NOMO-1 (cell line): ENCODE measurements around the gene HEXB.
"Not testable (repeated sequence)": the region's sequence is repeated elsewhere in the genome, so short reads cannot be mapped to it uniquely, and the experiment has no call there.

ENCODE experiments used
- DNase-seq, 2 experiments: peaks; one replicate each; lab custom pipeline; 2025; ENCODE audit not compliant: unreplicated experiment in 2 of 2; lab: John Stamatoyannopoulos, UW

HEXB gene

GRCh38 chr5:74725331-74725730 is 40.3 kb downstream of the HEXB start:
- DNase-seq: no peak

GRCh38 chr5:74736759-74737158 is 51.7 kb downstream of the HEXB start:
- DNase-seq: no peak

- DNase-seq: no peak
These were observed 53.4 kb downstream of the HEXB start for GRCh38 chr5:74738406-74738805.

GRCh38 chr5:74748742-74749141 is 63.7 kb downstream of the HEXB start:
- DNase-seq: not testable (repeated sequence)

GRCh38 chr5:74761241-74761640 is 76.2 kb downstream of the HEXB start:
- no peak for DNase-seq

GRCh38 chr5:74762599-74762998 is 77.6 kb downstream of the HEXB start:
- no peak for DNase-seq

DNA sequence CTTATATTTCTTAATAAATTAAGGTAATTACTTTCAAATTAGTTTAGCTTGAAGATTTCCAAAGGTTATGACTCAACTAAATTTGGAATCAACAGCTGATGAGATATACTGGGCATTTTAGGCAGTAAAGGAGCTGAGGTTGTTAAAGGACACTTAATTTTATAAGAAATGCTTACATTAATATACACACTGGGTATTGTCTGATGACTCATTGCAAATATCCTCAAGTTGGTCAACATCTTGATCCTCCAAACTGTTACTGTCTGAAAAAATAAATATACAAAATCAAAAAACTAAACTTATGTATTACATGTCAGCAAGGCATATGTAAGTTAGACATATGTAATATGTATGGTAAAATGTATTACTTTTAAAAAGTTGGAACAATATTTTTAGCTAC is 78.5 kb downstream of the HEXB start:
- no peak for DNase-seq

DNA sequence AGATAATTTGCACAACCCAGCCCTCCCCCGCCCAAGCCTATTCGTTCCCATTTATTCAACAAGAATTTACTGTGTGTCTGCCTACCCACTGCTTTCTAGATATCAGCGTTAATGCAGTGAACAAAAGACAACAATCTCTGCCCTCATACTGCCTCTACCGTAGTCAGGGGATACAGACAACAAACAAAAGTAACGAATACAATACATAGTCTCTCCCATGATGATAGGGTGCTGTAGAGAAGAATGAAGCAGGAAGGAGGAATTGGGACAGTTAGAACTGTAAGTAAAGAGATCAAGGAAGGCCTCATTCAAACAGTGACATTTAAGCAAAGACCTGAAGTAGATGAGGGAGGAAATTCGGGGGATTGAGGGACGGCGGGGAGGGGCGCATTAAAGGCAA is 80.2 kb downstream of the HEXB start:
- DNase-seq: no peak

DNA sequence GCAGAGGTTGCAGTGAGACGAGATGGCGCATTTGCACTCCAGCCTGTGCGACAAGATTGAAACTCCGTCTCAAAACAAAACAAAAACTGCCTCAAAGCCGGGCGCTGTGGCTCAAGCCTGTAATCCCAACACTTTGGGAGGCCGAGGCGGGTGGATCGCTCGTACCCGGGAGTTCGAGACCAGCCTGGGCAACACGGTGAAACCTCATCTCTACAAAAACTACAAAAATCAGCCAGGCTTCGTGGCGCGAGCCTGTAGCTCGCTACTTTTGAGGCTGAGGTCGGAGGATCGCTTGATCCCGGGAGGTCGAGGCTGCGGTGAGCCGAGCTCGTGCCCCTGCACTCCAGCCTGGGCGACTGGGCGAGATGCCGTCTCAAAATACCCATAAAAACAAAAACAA is 80.9 kb downstream of the HEXB start:
- DNase-seq: no peak

- peak; percentile 48 to 89 for DNase-seq
These were observed 81.4 kb downstream of the HEXB start for GRCh38 chr5:74766418-74766848.

DNA sequence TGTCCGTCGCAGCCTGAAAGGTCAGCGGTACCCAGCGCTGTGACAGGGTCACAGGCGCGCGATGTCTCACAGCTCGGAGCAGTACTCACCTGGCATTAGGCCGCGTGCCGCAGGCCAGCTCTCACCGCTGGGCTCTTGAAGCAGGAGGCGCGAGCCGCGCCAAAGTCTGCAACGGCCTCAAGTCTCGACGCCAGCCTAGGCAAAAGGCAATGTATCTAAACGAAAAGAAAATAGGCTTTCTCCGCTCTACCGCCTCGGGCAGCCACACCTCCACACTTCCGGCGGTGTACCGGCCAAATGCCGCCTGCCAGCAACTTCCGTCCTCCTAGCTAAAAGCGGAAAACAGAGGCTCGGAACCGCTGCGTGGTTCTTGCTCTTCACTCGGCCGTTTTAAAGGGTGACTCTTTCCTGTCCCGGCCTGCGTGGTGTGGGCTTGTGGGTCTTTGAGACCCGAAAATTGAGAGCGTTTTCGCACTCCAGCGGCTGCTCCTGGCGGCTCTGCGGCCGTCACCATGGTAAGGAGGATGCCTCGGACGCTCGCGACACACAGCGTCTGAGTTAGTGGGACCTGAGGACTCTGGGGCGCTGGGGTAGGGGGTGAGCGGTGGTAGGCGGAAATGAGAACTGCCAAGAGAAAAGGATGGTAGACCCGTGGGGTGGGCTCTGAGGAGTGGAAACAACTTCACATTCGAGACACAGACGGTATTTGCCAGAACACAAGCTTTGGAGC is 82.0 kb downstream of the HEXB start, which contains the start of the genes GFM2 and NSA2:
GFM2 (minus strand) TSS at position 269 of the 730 bp plus-strand sequence. CDS start 3,375 bp downstream, outside the sequence.
NSA2 (plus strand) TSS at position 401 of the 730 bp plus-strand sequence; CDS start at position 513, 112 bp downstream.
- peak; percentile 87 to 92 for DNase-seq

GRCh38 chr5:74767579-74767913 is 82.5 kb downstream of the HEXB start:
- DNase-seq: peak; percentile 3 to 42
